ENCODE measurements around the gene THG1L. TPM values are rescaled to one million over a fixed set of nuclear protein-coding genes. Genes with fewer than 3 reads are reported as not detected.

The THG1L gene
- total RNA-seq, 1 experiment from 2014 or later: 12.3 TPM

- Mint-ChIP-seq H3K4me3 (peak overlapping the region; percentile 98), H3K9me3 (peaks cover 10% of the 10 kb centered on the region), H3K36me3 (peaks cover 44% of the 10 kb centered on the region), H3K27ac (no peak overlapping the region), H3K27me3 (ENCODE audit: low read depth) (no peaks in the 10 kb centered on the region), H3K4me1 (peaks cover 5% of the 10 kb centered on the region)
- TF ChIP-seq, protein P1, sequence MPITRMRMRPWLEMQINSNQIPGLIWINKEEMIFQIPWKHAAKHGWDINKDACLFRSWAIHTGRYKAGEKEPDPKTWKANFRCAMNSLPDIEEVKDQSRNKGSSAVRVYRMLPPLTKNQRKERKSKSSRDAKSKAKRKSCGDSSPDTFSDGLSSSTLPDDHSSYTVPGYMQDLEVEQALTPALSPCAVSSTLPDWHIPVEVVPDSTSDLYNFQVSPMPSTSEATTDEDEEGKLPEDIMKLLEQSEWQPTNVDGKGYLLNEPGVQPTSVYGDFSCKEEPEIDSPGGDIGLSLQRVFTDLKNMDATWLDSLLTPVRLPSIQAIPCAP (CRISPR knock-in tag; IDR thresholded peaks at IDR 0.05): no peak
- TF ChIP-seq OVOL2 (CRISPR knock-in tag; IDR thresholded peaks at IDR 0.05; ENCODE audit: borderline replicate concordance): no peak
- POLR2A ChIA-PET: interaction anchor here (1.8 kb wide), 1 partner anchor 81 kb away, joined by 4 read pairs; the partner anchor contains the start of gene SOX30
- ATAC-seq (no peak), DNase-seq (ENCODE audit: low spot score) (no peak)
- CTCF ChIA-PET: interaction anchor here (3.4 kb wide), 1 partner anchor 10 kb away, joined by 45 read pairs; the partner anchor contains the start of gene LSM11
These were observed 1.5 kb downstream of the THG1L start for GRCh38 chr5:157732596-157733262.

- Mint-ChIP-seq H3K4me3 (no peak overlapping the region), H3K9me3 (peaks cover 6% of the 10 kb centered on the region; the same call in 1 of the 2 replicates), H3K36me3 (peaks cover 51% of the 10 kb centered on the region), H3K27me3 (ENCODE audit: low read depth) (no peaks in the 10 kb centered on the region), H3K27ac (no peak overlapping the region), H3K4me1 (peaks cover 5% of the 10 kb centered on the region)
- no peak for ATAC-seq
- POLR2A ChIA-PET: no interaction called here
- no peak for DNase-seq (ENCODE audit: low spot score)
- TF ChIP-seq SOX15 (CRISPR knock-in tag; IDR thresholded peaks at IDR 0.05): no peak
- TF ChIP-seq RORB (CRISPR knock-in tag; IDR thresholded peaks at IDR 0.05): no peak
- TF ChIP-seq, protein P2, sequence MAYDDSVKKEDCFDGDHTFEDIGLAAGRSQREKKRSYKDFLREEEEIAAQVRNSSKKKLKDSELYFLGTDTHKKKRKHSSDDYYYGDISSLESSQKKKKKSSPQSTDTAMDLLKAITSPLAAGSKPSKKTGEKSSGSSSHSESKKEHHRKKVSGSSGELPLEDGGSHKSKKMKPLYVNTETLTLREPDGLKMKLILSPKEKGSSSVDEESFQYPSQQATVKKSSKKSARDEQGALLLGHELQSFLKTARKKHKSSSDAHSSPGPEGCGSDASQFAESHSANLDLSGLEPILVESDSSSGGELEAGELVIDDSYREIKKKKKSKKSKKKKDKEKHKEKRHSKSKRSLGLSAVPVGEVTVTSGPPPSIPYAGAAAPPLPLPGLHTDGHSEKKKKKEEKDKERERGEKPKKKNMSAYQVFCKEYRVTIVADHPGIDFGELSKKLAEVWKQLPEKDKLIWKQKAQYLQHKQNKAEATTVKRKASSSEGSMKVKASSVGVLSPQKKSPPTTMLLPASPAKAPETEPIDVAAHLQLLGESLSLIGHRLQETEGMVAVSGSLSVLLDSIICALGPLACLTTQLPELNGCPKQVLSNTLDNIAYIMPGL (CRISPR knock-in tag; IDR thresholded peaks at IDR 0.05): no peak
- no peak for TF ChIP-seq ZNF317 (CRISPR knock-in tag; IDR thresholded peaks at IDR 0.05; ENCODE audit: borderline replicate concordance, low read depth)
- TF ChIP-seq, protein P3, sequence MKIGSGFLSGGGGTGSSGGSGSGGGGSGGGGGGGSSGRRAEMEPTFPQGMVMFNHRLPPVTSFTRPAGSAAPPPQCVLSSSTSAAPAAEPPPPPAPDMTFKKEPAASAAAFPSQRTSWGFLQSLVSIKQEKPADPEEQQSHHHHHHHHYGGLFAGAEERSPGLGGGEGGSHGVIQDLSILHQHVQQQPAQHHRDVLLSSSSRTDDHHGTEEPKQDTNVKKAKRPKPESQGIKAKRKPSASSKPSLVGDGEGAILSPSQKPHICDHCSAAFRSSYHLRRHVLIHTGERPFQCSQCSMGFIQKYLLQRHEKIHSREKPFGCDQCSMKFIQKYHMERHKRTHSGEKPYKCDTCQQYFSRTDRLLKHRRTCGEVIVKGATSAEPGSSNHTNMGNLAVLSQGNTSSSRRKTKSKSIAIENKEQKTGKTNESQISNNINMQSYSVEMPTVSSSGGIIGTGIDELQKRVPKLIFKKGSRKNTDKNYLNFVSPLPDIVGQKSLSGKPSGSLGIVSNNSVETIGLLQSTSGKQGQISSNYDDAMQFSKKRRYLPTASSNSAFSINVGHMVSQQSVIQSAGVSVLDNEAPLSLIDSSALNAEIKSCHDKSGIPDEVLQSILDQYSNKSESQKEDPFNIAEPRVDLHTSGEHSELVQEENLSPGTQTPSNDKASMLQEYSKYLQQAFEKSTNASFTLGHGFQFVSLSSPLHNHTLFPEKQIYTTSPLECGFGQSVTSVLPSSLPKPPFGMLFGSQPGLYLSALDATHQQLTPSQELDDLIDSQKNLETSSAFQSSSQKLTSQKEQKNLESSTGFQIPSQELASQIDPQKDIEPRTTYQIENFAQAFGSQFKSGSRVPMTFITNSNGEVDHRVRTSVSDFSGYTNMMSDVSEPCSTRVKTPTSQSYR (CRISPR knock-in tag; IDR thresholded peaks at IDR 0.05): no peak
- TF ChIP-seq ZNF219 (CRISPR knock-in tag; IDR thresholded peaks at IDR 0.05; ENCODE audit: borderline replicate concordance): no peak
- TF ChIP-seq ZNF121 (CRISPR knock-in tag; IDR thresholded peaks at IDR 0.05): no peak
- TF ChIP-seq HMGA2 (CRISPR knock-in tag; IDR thresholded peaks at IDR 0.05): no peak
- no peak for TF ChIP-seq USF2 (CRISPR knock-in tag; IDR thresholded peaks at IDR 0.05)
- no peak for TF ChIP-seq PRRX2 (CRISPR knock-in tag; IDR thresholded peaks at IDR 0.05)
- no peak for TF ChIP-seq JUN (CRISPR knock-in tag; IDR thresholded peaks at IDR 0.05)
- no peak for TF ChIP-seq ZMAT4 (CRISPR knock-in tag; IDR thresholded peaks at IDR 0.05)
- no peak for TF ChIP-seq GTF2I (CRISPR knock-in tag; conservative IDR thresholded peaks at IDR 0.05)
- no peak for TF ChIP-seq ELF4 (CRISPR knock-in tag; IDR thresholded peaks at IDR 0.05; ENCODE audit: low read depth)
- TF ChIP-seq IRF2 (CRISPR knock-in tag; IDR thresholded peaks at IDR 0.05; ENCODE audit: borderline replicate concordance, low read depth): no peak
- TF ChIP-seq, protein P4, sequence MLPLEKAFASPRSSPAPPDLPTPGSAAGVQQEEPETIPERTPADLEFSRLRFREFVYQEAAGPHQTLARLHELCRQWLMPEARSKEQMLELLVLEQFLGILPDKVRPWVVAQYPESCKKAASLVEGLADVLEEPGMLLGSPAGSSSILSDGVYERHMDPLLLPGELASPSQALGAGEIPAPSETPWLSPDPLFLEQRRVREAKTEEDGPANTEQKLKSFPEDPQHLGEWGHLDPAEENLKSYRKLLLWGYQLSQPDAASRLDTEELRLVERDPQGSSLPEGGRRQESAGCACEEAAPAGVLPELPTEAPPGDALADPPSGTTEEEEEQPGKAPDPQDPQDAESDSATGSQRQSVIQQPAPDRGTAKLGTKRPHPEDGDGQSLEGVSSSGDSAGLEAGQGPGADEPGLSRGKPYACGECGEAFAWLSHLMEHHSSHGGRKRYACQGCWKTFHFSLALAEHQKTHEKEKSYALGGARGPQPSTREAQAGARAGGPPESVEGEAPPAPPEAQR (CRISPR knock-in tag; IDR thresholded peaks at IDR 0.05): no peak
- CTCF ChIA-PET: interaction anchor here (1.3 kb wide), 1 partner anchor 9 kb away, joined by 5 read pairs; the partner anchor contains the start of gene LSM11
These were observed 3.2 kb downstream of the THG1L start for GRCh38 chr5:157734436-157734835.

Data from WTC11 (cell line).